Gastroesophageal sphincter (tissue), 3 donors: ENCODE measurements around the gene MNAT1.

Source experiments
- CTCF ChIP-seq, 4 experiments: fragments of 200-600 bp in 2 of 4; fragments of 450-650 bp in 2 of 4; sonication (generic) in 1 of 4; IDR thresholded peaks; one replicate each; pipeline ENCODE4 v1.5.1; 2017 to 2019; ENCODE audit warnings: antibody characterized with exemption in 4 of 4, mild to moderate bottlenecking in 2 of 4, moderate library complexity in 2 of 4
- EP300 ChIP-seq: sonication (generic); formaldehyde crosslinking; IDR thresholded peaks from one replicate; pipeline ENCODE4 v1.6.1; 2017; ENCODE audit warnings: antibody characterized with exemption, mild to moderate bottlenecking
- POLR2A ChIP-seq, 2 donors: fragments of 450-650 bp; IDR thresholded peaks; one replicate each; pipeline ENCODE4 v1.6.1; 2017; ENCODE audit warnings: antibody characterized with exemption in 2 of 2, mild to moderate bottlenecking in 2 of 2, moderate library complexity in 1 of 2
- POLR2AphosphoS5 ChIP-seq: sonication (generic); formaldehyde crosslinking; IDR thresholded peaks from one replicate; pipeline ENCODE4 v1.6.1; 2017; ENCODE audit warnings: antibody characterized with exemption

GRCh38 chr14:60893911-60894310 lies 159.3 kb downstream of the MNAT1 start:
- TF ChIP-seq CTCF (IDR thresholded peaks at IDR 0.05) (no peak), EP300 (no peak), POLR2A (IDR thresholded peaks at IDR 0.05) (no peak), POLR2AphosphoS5 (no peak)
